Skin epidermis (tissue), 12 donors: ENCODE results near the gene MCF2L.

Experiments used
- H3K27ac ChIP-seq, 21 experiments: fragments of 200-600 bp; sonication (generic) in 11 of 21; one replicate each; pipeline ENCODE4 v1.5.0; 2020; ENCODE audit warnings: mild to moderate bottlenecking in 3 of 21, inconsistent platforms in 2 of 21, moderate library complexity in 2 of 21
- H3K4me3 ChIP-seq, 7 experiments: fragments of 200-600 bp; sonication (generic) in 2 of 7; one replicate each; pipeline ENCODE4 v1.5.0; 2020; ENCODE audit warnings: inconsistent platforms in 2 of 7, mild to moderate bottlenecking in 2 of 7, moderate library complexity in 1 of 7

Gene MCF2L

DNA sequence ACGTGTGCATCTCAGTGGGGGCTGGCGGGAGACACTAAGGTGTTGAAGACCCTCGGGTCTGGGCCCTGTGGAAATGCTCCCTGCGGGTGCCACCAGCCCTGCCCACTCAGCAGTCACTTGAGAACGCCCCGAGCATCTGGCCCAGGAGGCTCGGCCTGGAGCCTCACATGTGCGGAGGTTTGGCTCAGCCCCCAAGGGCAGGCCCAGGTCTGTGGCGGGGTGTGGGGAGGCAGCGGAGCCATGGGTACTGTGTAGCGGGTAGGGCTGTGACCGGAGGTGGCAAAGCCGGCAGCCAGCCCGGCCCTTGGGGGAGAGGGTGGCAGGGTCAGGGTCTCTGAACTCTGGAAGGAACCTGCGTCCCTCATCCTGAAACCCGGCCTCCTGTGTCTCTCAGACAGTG lies 37.6 kb downstream of the MCF2L start:
- H3K4me3 ChIP-seq = no peak overlapping the region
- H3K27ac ChIP-seq = no peak overlapping the region

DNA sequence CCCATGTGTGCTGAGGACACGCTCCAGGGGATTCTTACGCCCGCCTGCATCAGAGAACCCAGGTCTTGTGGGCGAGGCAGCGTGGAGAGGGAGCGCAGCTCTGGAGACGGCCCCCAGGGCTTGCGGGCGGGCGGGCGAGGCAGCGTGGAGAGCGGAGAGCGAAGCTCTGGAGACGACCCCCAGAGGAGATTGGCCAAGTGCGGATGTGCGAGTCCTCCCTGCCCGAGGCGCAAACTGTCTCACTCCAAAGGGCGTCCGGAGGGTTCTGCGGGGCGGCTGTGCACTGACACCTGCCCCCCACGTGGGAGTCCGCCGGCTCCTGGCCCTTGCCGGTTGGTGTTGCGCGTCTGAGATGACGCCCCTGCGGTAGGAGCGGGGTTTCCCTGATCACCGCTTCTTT lies 39.8 kb downstream of the MCF2L start:
- no peak overlapping the region for H3K27ac ChIP-seq

DNA sequence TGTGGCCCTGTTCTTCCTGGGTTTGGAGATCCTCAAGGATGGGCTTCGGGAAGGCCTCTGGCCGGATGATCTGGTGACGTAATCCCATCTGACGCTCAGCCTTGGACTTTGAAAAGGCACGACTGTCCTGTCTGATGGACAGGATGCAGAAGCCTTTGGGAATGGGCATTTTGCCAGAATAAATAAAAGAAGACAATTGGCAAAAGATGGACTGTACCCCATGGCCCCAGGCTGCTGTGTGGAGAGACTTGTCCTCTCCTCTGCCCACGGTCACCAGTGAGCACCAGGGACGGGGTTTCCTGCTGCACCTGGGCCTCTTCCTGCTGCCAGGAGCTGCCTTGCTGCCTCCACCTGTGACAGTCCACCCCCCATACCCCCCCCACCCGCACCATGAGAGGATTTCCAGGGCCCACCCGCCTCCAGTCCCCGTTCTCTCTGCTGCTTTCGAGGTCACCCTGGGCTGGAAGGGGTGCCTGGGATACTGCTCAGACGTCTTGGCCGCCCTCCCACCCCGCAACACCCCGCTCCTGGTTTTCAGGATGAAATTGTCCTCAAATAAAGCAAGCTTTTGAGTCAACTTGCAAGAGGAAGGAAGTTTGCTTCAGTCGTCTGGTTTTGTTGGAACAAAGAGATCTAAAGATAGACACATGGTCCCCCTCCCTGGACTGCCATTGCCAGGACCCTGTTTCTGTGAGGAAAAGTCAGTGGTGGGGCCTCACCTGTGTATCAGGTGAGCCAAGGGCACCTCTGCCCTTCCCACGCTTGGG lies 40.9 kb downstream of the MCF2L start:
- H3K4me3 ChIP-seq = no peak overlapping the region
- peak overlapping the region in 4 of 21 experiments; percentile 24 to 36 (median 34) for H3K27ac ChIP-seq

More for the DNA sequence above, 39.8 kb downstream of the MCF2L start:
- no peak overlapping the region for H3K4me3 ChIP-seq

DNA sequence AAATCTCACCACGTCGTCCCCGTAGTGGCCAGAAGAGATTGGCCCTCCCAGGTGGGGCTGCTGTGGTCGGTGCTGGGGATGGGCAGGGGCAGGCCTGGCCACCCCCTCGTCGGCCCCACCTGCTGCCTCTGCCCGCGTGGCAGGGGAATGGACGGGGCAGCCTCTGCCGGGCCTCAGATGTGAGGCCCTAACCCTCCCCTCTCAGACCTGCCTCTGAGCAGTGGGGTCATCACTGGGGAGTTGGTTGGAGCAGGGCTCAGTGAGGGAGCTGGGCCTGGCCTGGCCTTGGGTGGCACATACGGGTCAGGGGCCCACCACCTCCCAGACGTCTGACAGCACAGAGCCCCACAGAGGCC lies 41.5 kb downstream of the MCF2L start:
- peak overlapping the region in 3 of 21 experiments; percentile 34 to 36 (median 35) for H3K27ac ChIP-seq
- no peak overlapping the region for H3K4me3 ChIP-seq

DNA sequence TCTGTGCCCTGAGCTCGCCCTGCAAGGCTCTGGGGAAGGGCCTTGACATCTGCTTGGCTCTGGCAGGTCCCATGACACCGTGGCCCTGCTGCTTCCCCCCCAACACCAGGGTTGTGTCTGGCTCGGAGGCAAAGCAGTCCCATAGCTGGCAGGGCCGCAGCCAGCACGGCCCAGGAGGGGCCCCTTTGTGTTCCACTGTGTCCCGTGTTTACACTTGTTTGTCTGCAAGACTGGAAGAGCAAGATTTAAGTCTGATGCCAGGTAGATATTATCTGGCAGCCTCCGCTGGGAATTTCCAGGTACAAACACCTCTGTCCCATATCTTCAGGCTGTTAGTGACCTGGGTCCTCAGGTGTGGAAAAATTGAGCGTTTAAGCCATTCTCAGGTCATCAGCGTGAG lies 44.3 kb downstream of the MCF2L start:
- Histone ChIP-seq H3K27ac (peak overlapping the region in 15 of 21 experiments; percentile 36 to 83 (median 63)), H3K4me3 (no peak overlapping the region)

DNA sequence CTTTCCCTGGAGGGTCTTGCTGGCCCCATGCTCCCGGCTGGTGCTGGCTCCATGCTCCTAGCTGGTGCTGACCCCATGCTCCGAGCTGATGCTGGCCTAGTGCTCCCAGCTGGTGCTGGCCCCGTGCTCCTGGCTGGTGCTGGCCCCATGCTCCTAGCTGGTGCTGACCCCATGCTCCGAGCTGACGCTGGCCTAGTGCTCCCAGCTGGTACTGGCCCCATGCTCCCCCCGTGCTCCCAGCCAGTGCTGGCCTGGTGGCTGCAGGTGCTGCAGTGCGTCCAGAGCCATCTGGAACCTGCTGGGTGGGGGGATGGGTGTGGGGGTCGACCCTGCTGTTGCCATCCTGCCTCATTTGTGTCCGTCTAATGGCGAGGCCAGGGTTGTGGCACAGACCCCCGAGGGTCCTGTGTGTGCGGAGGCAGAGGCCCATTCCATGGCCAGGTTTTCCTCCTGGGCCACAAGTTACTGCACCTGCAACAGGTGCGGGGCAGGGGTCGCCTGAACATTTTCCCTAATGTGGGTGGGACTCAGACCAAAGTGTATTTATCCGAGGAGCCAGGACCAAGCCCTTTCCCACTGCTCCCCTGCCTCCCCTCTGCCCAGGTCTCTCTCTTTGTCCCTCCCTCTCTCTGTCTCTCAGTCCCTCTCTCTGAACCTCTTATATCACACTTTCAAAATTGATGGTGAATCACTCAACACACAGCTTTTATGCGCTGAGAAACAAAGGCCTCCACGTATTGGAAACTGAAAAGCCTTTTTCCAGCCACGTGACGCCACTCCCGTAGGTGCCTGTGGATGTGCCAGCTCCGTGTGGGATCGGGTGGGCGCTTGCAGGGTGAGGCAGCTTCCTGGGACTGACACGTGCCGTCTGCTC lies 45.1 kb downstream of the MCF2L start:
- H3K27ac ChIP-seq = peak overlapping the region in 18 of 21 experiments; percentile 0 to 83 (median 62)

DNA sequence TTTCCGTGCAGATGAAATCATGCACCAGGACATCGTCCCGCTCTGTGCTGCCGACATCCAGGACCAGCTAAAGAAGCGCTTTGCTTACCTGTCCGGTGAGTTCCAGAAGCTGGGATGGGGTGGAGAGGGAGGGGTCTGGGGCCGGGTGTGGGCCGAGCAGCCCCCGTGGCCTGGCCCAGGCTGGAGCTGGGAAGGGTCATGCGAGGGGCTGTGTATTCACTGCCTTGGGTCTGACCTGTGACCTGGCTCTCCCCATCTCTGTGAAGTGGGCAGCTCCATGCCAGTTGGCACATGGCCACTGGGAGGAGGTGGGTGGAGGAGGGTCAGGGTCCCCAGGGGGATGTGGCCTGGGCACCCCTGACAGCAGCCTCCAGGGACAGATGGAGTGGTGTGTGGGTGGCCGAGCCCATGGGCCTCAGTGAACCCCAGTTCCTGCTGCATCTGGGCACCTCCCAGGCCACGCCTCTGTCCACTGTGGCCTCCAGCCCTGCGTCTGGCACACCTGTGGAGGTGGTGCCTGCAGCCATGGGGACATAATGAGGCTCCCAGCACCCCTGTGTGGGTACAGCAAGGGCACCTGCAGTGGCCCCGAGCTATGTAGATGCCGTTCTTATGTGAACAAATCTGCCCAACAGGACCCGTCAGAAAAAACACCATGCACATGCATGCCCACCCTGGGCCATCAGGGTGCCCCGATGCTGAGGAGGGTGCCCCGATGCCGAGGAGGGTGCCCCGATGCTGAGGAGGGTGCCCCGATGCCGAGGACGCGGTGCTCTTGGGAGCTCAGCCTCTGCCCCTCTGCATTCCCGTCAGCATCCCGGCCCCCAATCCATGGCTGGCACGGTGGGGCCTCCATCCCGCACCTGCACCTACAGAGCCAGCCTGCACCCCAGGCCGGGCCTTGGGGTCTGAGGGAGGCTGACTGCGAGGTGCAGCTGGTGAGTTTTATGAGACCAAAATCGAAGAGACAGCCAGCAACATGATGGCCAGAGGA lies 46.0 kb downstream of the MCF2L start:
- peak overlapping the region in 4 of 21 experiments; percentile 20 to 67 (median 49) for H3K27ac ChIP-seq
- peak overlapping the region in 1 of 7 experiments; percentile 11 for H3K4me3 ChIP-seq

More for the DNA sequence above, 45.1 kb downstream of the MCF2L start:
- no peak overlapping the region for H3K4me3 ChIP-seq

DNA sequence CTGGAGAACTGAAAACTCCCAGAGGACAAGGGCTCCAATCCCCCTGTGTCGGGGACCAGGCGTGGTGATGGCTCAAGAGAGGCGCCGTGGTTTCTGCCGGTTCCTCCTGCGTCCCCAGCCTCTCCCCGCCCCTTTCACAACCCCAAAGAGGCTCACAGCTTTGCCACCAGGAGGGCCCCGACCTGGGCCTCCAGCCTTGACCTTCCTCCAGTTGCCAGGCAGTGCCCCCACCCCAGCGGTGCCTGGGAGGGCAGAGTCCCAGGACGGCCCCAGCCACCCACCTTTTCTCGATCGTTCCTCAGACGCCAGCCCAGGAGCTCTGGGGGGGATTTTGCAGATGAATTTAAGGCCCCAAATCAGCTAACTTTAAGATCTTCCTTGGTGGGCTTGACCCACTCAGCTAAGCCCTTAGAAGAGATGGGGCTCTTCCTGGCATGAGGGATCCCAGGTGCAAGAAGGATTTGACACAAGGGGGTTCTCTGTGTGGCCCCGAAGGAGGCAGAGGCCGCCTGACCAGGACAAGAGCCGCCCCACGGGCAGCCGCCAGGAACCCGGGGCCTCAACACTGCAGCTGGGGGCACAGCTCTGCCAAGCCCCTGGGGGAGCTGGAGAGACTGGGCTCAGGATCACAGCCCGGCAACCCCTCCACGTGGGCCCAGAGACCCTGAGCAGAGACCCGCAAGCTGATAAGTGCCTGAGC lies 47.0 kb downstream of the MCF2L start:
- Histone ChIP-seq H3K4me3 (no peak overlapping the region), H3K27ac (peak overlapping the region in 1 of 21 experiments; percentile 26)

DNA sequence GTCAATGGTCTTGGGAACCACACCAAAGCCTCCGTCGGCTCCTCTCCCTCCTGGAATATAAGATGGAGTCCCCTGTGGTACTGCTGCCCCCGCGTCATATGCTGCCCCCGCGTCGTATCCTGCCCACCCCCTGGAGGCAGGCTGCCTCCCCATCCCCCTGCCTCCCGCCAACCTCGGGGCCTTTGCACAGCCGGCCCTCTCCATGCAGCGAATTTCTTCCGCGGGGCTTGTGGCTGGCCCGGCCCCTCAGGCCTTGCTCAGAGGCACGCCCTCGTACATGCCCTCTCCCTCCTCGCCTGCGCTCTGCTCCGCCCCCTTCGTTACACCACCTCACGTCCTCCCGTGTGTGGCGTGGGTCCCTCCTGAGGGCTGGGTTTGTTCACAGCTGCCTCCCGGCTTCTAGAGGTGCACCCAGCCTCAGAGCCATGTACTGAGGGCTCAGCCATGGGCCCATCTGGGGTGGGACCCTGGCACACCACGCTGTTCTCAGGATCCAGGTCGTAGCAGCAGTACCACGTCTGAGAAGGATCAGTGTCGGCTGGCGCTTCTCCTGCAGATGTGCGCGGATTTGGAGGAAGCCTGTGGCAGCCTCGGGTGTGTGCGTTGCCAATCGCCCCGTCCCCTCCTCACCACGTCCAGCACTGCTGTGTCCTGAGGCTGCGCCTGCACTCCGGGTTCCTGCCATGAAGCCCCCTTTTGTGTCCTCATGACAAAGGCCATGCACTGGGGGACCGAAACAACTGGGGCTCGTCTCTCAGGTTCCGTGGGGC lies 47.7 kb downstream of the MCF2L start:
- peak overlapping the region in 1 of 21 experiments; percentile 26 for H3K27ac ChIP-seq
- H3K4me3 ChIP-seq = no peak overlapping the region

DNA sequence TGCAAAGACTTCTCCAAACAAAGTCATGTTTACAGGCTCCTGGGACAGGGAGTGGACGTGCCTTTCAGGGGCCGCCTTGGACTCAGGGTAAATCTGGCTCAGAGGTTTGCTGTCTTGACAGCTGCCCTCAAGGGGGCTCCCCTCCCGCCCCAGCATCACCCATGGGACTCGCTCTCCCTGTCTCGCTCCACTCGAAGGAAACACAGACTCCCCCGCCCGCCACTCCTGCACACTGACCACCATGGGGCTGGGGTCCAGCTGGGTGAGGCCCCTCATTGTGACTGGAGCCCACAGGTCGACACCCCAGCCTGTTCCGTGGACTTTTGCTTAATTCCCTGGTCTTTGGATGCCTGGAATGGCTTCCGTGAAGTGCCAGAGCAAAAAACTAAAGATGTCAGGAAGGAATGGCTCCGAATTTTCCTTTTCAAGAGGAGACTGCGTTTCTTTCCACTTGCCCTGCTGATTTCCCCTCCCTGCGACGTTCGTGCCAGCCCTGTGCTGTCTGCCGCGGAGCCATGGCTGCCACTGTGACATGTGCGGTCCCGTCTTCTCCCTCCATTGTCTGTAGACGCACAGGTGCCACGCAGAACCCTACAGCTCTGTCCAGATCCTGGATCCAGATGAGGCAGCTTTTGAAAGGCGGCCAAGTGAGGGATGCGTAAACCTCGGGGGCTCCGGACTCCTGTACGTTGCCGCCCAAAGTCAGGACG lies 48.6 kb downstream of the MCF2L start:
- H3K4me3 ChIP-seq = no peak overlapping the region

DNA sequence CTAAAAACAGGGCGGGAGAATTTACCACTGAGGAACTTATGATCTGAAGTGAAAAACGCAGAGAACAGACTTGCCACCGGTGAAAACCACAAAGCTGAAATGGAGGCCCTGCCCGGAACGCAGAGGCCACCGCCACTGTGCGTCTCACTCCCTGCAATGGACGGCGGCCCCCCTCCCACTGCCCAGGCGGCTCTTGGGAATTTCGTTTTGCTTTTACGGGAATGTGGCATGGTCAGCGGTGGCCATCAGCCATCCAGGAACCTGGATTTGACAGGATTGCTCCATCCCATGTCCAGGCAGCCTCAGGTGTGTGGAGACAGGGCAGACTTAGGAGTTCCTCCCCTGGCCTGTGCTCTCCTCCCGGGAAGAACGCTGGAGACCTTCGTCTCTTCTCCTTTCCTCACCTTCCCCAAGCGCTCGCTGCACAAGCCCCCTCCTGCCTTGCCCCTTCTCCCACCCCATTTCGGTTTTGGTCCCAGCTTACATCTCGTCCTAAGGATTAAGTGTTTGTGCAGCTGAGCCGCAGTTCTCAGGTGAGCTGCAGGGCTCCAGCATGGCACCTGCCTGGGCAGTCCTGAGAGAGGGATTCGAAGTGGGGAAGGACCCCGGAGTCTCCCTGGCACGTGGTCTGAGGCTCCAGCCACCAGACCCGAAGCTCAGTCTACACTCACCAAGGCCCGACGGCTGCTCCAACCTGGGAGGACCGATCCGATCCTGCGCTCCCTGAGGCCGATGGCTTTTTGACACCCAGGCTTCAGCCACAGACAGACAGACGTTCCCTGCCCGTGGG lies 49.9 kb downstream of the MCF2L start:
- H3K27ac ChIP-seq = no peak overlapping the region
- H3K4me3 ChIP-seq = no peak overlapping the region

More for the DNA sequence above, 48.6 kb downstream of the MCF2L start:
- H3K27ac ChIP-seq = peak overlapping the region in 3 of 21 experiments; percentile 2 to 63 (median 50)

DNA sequence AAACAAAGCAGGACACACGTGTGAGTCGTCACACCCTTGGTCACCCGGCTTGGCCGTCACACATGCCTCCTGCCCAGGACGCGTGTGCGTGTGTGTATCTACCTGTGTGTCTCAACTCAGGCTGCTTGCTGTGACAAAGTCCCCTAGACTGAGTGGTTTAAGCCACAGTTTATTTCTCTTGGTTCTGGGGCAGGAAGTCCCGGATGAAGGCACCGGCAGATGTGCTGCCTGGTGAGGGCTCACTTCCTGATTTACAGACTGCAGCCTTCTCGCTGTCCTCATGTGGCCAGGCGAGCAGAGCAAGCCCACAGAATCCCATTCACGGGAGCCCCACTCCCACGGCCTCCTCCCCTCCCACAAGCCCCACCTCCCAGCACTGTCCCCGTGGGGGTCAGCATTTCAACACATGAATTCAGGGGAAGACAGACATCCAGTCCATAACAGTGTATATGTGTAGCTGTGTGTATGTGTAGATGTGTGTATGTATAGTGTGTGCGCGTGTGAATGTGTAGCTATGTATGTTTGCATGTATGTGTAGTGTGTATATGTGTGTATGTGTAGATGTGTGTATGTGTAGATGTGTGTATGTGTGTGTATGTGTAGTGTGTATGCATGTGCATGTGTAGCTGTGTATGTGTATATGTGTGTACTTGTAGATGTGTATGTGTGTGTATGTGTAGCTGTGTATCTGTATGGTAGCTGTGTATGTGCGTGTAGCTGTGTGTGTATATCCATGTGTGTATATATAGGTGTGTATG lies 51.5 kb downstream of the MCF2L start:
- Histone ChIP-seq H3K27ac (no peak overlapping the region), H3K4me3 (no peak overlapping the region)

DNA sequence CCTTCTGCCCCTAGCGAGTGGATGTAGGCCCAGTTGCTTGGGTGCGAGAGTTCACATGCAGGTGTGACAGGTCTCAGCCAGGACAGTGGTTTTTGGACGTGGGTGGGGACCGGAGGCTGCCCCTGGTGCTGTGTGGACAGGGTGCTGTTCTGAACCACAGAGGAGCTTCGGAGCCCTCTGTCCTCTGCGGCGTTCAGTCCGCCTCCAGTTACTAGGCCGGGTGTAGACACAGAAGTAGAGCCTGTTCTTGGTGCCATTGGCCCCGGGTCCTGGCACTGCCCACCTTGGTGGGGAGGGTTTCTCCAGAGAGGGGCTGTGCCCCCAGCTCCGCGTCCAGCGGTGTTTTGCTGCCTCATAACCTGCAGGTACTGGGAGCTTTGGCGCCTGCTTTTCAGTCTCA lies 52.4 kb downstream of the MCF2L start:
- H3K27ac ChIP-seq = peak overlapping the region in 4 of 21 experiments; percentile 46 to 82 (median 80)

DNA sequence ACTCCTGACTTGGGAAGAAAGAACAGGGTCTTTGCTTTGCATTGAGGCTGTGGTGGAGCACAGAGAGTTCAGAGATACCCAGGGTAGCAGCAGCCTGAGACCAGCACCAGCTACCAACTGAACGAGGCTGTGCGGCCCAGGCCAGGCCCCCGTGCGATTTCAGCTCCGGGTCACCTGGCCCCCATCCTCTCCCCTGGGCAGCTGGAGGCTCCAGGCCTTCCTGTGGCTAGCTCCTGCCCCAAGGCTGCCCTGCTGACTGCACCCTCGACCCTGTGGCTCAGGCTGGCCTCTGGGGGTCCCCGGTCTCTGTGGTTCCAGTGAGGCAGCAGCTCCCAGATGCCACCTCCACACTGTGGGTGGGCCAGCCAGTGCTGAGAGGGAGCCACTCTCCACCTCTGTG lies 52.8 kb downstream of the MCF2L start:
- H3K4me3 ChIP-seq = no peak overlapping the region
- peak overlapping the region in 11 of 21 experiments; percentile 46 to 83 (median 76) for H3K27ac ChIP-seq

More for the DNA sequence above, 52.4 kb downstream of the MCF2L start:
- H3K4me3 ChIP-seq = no peak overlapping the region

DNA sequence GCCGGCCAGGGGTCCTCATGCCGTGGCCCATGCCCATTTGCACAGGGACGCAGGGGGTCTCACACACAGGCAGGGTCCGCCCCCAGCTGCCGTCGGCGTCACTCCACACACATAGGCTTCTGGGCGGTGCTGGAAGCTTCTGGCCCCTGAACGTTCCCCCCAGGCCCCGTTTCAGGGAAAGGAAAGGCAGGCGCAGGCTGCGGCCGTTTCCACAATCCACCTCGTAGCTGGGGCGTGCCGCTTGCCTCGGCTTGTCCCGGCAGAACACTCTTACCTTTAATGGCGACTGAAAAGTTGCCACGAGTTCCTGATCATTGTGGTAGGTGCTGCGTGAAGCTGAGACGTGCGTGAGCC lies 53.4 kb downstream of the MCF2L start:
- Histone ChIP-seq H3K27ac (peak overlapping the region in 19 of 21 experiments; percentile 25 to 83 (median 72)), H3K4me3 (peak overlapping the region in 2 of 7 experiments; percentile 10 to 21)
